Measurements from ENCODE around the gene ATP2B2.

The ATP2B2 gene

DNA sequence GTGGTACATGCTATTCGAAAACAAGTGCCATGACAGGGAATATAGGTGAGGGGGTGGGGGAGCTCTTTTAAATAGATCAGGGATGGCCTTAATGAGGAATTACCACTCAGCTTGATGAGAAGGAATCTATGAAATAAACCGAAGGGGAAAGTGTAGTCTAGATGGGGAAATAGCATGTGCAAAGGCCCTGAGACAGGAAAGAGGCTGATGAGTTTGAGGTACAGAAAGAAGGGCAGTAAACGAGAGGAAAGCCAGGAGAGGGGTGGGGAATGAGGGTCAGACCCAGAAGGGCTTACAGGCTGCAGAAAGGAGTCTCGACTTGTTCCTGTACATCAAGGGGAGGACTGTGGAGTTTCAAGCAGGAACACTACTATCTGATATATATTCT lies 12.2 kb downstream of the ATP2B2 start:
- DNase-seq (ENCODE audit: low spot score): no peak

- no peak for DNase-seq (ENCODE audit: low spot score)
Measured at GRCh38 chr3:10492364-10493201, 12.8 kb downstream of the ATP2B2 start.

GRCh38 chr3:10489746-10490483 lies 15.5 kb downstream of the ATP2B2 start:
- no peak for DNase-seq (ENCODE audit: low spot score)

DNA sequence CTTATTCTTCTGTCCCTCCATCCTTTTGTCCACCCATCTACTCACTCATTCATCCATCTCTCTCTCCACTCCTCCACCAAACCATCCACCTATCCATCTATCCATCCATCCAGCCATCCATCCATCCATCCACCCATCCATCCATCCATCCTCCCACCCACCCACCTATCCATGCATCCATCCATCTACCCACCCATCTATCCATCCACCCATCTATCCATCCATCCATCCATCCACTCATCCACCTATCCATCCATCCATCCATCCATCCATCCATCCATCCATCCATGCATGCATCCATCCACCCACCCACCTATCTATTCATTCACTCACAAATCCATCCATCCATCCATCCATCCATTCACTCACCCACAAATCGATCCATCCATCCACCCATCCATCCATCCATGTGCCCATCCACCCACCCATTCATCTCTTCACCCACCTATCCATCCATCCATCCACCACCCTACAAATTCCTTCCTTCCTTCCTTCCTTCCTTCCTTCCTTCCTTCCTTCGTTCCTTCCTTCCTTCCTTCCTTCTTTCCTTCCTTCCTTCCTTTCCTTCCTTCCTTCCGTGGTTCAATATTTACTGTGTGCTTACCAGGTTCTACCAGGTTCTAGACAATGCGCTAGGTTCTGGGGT lies 17.3 kb downstream of the ATP2B2 start:
- no peak for DNase-seq (ENCODE audit: low spot score)

DNA sequence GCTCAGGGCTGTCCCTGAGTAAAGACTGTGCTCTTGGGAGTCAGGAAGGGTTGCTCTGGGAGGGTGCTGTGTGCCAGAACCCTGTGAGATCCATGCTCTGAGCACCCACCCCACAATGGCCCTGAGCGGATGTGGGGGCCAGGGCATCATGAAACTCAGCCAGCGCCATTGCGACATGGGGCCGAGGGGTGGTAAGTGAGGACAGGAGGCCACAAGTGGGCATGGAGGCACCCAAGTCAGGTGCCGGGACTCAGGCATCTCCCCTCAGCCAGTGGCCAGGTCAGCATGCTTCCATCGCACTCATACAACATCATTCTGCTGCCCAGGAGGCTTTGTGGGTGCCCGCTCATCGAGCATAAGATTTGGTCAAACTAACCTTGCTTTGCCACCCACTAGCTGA lies 19.6 kb downstream of the ATP2B2 start:
- DNase-seq (ENCODE audit: low spot score): no peak

GRCh38 chr3:10485380-10485779 lies 20.0 kb downstream of the ATP2B2 start:
- no peak for DNase-seq (ENCODE audit: low spot score)

DNA sequence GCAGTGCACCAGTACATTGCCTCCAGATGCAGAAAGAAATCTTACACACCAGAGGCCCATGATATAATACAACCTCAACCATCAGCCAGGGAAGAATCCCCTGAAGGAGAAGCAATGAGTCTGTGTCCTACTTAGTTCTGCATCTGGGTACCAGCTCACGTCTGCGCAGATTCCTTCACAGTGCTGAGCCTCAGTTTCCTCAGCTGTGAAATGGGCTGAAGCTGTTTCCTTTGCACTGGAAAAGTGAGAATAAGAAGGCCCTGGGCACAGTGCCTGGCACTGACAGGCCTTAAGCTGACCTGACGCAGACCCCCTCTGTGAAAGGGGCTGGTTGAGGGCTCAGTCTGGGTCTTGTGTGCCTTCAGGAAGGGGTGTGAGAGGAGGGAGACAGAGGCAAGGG lies 20.7 kb downstream of the ATP2B2 start:
- DNase-seq (ENCODE audit: low spot score): no peak

DNA sequence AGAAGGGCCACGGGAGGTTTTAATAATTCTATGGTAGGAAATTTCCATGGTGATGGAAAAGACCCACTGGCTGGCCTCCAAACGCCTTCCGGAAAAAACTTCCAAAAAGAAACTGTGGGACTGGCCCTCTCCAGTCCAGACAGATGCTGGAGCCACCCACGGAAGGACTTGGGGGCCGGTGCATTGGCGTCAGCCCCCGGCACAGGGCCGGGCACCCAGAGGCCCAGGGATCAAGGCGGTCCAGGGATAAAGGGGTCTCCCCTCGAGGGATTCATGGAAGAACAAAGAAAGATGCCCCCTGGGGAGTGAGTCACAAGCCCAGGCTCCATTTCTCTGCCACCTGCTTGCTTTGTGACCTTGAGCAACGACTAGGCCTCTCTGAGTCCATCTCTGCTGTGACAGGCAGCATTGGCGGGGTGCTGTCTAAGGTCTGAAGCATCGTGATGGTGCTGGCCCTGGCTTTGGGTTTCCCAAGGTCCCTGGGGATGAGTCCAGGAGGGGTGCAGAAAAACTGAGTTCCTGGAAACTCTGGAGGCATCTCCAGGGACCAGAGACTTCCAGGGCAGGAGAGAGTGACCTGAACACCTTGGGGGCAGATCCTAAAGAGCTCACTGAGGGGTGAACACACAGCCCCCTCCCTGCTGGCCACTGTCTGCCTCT lies 21.6 kb downstream of the ATP2B2 start:
- no peak for DNase-seq (ENCODE audit: low spot score)

DNA sequence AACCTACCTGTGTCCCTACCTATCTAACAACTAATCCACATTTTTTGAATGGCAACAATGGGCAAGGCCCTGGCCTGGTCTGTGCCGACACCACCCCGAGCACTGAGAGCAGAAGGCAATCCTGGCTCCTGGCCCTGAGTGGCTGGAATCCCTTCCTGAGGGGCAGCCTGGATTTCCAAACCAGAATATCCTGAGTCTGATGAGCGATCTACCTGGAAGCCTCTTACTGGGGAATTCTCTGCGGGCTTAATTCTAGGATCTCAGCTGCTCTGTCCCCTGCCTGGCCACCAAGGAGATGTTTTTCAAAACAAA lies 22.1 kb downstream of the ATP2B2 start:
- no peak for DNase-seq (ENCODE audit: low spot score)

DNA sequence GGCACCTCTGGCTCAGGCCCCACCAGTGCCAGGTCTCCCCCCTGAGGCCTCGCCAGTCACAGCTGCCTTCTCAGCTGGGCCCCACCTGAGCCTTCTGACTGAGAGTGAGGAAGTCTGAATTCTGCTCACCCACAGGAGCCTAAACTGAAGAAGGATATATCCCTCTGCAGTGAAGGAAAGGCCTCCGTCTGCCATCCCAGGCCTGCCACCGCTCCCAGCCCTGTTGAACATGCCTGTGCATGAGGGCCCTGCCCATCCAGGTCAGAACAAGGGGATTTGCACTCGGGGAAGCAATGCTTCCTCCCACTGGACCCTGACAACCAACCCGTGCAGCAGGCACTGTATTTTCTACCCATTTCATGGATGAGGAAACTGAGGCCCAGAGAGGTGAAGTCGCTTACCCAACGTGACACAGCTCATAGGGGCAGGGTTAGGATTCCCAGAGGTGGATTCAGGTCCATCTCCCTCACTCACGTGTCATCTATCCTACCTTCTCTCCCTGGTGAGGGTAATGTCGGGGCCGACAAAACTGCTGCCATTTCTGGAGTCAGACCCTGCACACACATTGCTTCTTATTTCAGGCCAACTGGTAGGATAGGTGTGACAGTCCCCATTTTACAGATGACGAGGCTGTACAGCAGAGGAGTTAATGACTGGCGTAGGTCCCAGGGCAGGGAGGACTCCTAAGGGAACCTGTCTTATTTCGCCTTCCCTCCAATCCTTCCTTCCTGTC lies 22.6 kb downstream of the ATP2B2 start:
- no peak for DNase-seq (ENCODE audit: low spot score)

GRCh38 chr3:10480871-10481378 lies 24.5 kb downstream of the ATP2B2 start:
- no peak for DNase-seq (ENCODE audit: low spot score)

DNA sequence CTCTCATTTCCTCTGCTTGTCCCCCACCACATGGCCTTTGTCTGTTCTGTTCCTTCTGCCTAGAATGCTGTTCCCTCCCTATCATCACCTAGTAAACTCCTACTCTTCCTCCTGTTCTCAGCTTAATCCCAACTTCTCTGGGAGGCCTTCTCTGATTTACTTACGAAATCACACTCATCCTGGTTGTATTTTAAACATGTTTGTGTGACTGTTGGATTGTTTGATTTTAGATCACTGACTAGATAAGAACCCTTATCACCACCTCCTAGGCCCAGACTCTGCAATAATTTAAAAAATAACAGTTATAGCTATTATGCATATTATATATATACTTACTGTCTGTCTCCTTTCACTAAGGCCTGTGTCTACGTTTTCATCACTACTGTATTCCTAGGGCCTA lies 26.1 kb downstream of the ATP2B2 start:
- DNase-seq (ENCODE audit: low spot score): no peak

DNA sequence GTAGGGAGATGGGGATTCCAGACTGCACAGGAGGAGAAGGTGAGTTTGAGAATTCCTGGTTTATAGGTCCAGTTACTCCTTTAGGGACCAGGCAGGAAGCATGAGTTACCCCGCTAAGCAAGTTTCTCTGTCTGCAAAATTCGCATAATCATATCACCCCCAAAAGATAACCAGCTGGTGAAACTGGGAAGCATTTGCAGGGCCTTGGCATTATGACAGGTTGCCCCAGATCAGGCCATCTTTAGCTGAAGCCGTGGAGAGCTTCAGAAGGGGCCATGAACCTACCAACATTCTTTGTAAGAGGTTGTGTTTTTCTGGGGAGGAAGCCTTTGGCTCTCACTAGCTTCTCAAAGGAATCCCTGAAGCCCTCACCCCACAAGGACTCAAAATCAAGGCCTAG lies 29.4 kb downstream of the ATP2B2 start:
- DNase-seq (ENCODE audit: low spot score): no peak

DNA sequence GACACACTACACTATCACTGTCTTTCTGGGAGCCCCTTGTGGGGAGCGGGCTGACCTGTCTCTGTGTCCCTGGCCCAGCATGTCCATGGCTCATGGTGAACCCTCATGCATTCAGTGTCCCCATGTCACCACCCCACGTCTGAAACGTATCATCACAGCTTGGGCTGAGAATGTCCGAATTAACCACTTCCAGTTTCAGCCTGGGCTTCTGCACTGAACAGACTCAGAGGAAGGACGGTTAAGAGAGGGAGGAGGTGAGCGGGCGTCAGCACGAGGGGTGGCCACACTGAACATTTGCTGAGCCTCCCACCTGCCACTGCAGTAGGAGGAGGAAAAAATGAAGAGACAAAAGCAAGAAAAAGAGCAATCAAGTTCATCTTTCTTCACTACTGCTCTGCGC lies 30.5 kb downstream of the ATP2B2 start:
- no peak for DNase-seq (ENCODE audit: low spot score)

DNA sequence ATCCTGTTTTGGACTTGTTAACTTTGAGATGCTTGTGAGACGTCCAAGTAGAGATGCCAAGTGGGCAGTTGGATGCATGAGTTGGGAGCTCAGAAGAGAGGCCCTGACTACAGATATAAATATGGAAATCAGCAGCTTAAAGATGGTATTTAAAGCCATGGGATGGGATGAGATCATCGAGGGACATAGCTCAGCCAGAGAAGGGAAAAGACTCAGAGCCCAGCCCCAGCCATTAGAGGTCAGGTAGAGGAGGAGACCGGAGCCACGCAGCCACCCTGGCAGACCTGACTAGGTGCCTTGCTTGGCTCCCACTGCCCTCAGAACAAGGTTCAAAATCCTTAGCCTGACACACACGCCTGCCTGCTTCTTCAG lies 31.1 kb downstream of the ATP2B2 start:
- no peak for DNase-seq (ENCODE audit: low spot score)

DNA sequence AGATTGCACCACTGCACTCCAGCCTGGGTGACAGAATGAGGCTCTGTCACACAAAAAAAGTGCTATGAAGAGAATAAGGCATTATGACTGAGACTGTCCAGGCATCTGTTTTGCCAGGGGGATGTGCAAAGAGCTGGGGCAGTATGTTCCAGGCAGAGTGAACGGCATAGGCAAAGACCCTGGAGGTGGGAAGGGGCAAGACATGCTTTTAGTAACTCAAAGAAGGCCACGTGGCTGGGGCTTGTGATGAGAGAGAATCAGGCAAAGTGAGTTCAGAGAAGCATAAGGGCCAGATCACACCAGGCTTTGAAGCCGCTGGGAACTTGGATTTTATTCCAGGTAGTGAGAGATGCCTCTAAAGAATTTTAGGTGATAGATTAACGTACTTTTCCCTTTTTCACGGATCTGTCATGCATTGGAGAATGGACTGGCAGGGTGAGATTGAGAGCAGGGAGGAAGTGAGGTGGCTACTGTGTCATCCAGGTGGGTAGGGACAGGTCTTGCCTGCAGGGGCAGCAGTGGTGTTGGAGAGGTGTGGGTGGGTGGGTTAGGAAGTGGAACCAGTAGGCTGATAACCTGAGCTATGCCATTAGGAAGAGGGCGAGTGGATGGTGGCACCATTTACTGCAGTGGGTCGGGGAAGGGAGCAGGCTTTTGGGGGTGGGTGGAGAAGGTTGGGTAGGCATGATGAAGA lies 31.7 kb downstream of the ATP2B2 start:
- DNase-seq (ENCODE audit: low spot score): no peak

DNA sequence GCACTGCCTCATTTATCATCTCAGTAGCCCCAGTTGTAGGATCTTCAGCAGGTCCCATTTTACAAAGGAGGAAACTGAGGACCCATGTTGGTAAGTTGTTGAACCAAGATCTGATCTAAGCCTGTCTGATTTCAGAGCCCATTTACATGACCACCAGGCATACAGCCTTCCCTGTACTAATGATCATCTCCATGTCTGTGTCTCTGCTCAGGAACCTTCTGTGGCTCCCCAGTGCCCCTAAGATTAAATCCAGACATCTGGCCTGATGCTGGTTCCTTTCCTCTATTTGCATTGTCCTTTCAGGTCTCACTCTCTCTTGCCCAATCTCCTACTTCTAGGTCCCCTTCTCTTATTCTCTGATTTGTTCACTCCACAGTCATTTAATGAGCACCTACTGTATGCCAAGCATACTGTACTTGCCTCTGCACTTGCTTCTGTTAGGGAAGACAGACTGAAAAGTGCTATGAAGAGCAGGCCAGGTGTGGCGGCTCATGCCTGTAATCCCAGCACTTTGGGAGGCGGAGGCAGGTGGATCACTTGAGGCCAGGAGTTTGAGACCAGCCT lies 32.4 kb downstream of the ATP2B2 start:
- no peak for DNase-seq (ENCODE audit: low spot score)

DNA sequence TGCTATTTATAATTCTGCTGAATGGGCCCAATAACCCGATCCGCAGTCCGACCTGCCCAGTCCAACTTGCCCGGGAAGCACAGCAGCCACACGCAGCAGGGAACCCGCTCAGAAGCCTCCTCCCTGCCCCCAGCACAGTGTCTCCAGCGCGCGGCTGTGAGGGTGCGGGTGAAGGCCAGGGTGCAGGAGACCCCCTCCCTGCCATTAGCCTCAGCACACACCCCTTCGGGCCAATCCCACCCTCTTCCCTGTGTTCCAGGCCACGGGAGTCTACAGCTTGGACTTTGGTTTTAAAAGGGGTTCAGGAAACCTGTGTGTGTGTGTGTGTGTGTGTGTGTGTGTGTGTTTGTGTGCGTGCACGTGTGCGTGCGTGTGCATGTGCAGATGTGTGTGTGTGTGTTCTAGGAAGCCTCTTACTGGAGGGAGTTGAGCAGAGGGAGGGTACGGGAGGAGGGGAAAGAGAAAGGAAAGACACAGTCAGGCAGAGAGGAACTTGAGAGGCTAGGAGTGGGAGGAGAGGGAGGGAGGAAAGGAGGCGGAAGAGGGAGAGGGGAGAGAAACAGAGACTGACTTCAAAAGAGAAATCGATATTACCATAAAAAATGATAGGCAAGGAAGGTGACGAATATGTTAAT lies 34.2 kb downstream of the ATP2B2 start:
- no peak for DNase-seq (ENCODE audit: low spot score)

DNA sequence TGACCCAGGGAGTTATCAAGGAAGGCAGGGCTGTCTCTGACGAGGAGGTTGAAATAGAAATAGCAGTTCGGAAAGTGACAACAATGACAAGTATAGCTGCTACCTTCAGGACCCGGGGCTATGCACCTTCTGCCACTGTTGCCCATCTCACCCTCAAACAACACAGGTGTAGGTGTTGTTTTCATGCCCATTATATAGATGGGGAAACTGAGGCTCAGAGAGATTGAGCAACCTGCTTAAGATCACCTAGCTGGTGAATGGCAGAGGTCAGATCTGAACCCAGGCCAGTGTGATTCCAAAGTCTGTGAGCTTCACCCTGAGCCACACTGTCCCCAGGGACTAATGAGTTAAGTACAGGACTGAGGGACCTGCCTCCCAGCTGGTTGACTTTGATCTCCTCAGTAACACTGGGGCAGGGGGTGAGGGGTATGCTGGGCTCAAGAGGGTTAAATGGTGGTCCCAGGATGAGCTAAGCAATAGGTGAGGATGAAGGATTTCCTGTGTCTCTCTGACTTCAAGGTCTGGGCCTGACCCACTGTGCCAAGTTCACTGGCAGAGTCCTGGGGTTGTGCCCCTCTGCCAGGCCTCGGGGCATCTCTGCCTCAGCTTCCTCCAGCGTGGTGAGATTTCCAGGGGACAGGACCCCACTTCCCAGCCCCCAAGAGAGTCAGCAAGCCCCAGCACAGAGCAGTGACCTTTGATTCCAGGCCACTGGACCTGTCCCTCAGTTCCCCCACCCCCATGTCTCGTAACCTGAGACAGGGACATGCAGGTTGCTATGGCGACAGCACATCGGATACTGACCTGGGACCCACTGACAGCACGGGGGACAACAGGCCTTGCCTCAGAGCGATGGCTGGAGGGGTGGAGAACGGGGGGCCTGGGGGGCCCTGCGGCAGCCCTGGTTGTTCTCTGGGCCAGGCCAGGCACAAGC lies 35.0 kb downstream of the ATP2B2 start:
- no peak for DNase-seq (ENCODE audit: low spot score)

Measured in pons (tissue), 1 donor.